NCI-H128 (cell line): Measurements from ENCODE around the gene POC1B.
A peak's percentile ranks its signal among the peaks of the same experiment; 100 is the strongest.

ENCODE experiments used
- DNase-seq: peaks from one replicate; lab custom pipeline; 2025; ENCODE audit not compliant: unreplicated experiment; lab: John Stamatoyannopoulos, UW

POC1B gene

GRCh38 chr12:89539426-89540223 is 13.8 kb upstream of the POC1B start:
- no peak for DNase-seq

- DNase-seq, result no peak
Observed at GRCh38 chr12:89538897-89539296, 13.1 kb upstream of the POC1B start.

- no peak for DNase-seq
Observed at GRCh38 chr12:89537389-89537788, 11.5 kb upstream of the POC1B start.

- peak; percentile 4 for DNase-seq
Observed at GRCh38 chr12:89529738-89530137, 3.9 kb upstream of the POC1B start.

GRCh38 chr12:89528434-89528833 is 2.6 kb upstream of the POC1B start:
- DNase-seq, result no peak

- peak; percentile 17 for DNase-seq
Observed at GRCh38 chr12:89525305-89525823, 483 bp downstream of the POC1B start.

GRCh38 chr12:89524541-89525304 is 1.1 kb downstream of the POC1B start, which contains the start of gene GALNT4:
Gene GALNT4, minus strand, starts transcription at chr12:89524796. Its CDS starts 247 bp downstream, at chr12:89524549.
- DNase-seq, result peak; percentile 28

- DNase-seq, result no peak
Observed at GRCh38 chr12:89523843-89524540, 1.9 kb downstream of the POC1B start.

GRCh38 chr12:89523393-89523792 is 2.5 kb downstream of the POC1B start:
- no peak for DNase-seq

GRCh38 chr12:89521364-89522223 is 4.3 kb downstream of the POC1B start:
- no peak for DNase-seq

GRCh38 chr12:89517720-89518119 is 8.1 kb downstream of the POC1B start:
- no peak for DNase-seq

- DNase-seq, result no peak
Observed at GRCh38 chr12:89516633-89517032, 9.2 kb downstream of the POC1B start.

- DNase-seq, result no peak
Observed at GRCh38 chr12:89514751-89515150, 11.1 kb downstream of the POC1B start.

GRCh38 chr12:89513544-89513943 is 12.3 kb downstream of the POC1B start:
- DNase-seq, result no peak

- no peak for DNase-seq
Observed at GRCh38 chr12:89507015-89507824, 18.6 kb downstream of the POC1B start.

- DNase-seq, result no peak
Observed at GRCh38 chr12:89506050-89506449, 19.8 kb downstream of the POC1B start.

GRCh38 chr12:89504560-89505346 is 21.1 kb downstream of the POC1B start:
- no peak for DNase-seq

- DNase-seq, result no peak
Observed at GRCh38 chr12:89501793-89502192, 24.1 kb downstream of the POC1B start.

GRCh38 chr12:89499857-89500256 is 26.0 kb downstream of the POC1B start:
- no peak for DNase-seq
